Sigmoid colon (tissue), 7 donors: ENCODE results near the gene RANBP2. TPM values are rescaled to one million over a fixed set of nuclear protein-coding genes. Genes with fewer than 3 reads are reported as not detected.

Experiments
- polyA plus RNA-seq, 3 donors: library from polyadenylated mRNA; stranded (reverse); fragments of 200-250 nt; gene quantifications; one replicate each; pipeline ENCODE4 v1.2.3, GENCODE V29; 2013
- small RNA-seq, 3 donors: library from RNA; depleted of rRNA; stranded (forward); fragments of <200 nt; gene quantifications; one replicate each; pipeline ENCODE3, GENCODE V24; 2016
- total RNA-seq, 4 donors: library from RNA; depleted of rRNA; stranded (reverse); fragments of >200 nt; gene quantifications; one replicate each; pipeline ENCODE4 v1.1.0, GENCODE V29; 2016
- donor health status: healthy with polysubstance abuse.
- donor health status: Bipolar disorder and iron deficiency.
- donor health status: healthy.

RANBP2 gene
- total and polyA plus RNA-seq, 7 donors, result 5.3 to 66.5 (median 52.6) TPM

Small RNA genes within 50 kb of the gene (small RNA-seq; reads per million reads assigned to genes)
- gene AC010095.1, result 0 reads per million in 3 donors

Other genes with a start within 250 kb of the RANBP2 start
- 100 to 1,000 TPM in 1 of 4 donors, 10 to 100 TPM in 3; 65.3 to 185 (median 82.1) TPM for gene LIMS1, start 185.0 kb upstream of the RANBP2 start, total RNA-seq
- 10 to 100 TPM; 16.2 to 22.5 (median 17.3) TPM for gene LIMS1, start 185.0 kb upstream of the RANBP2 start, polyA plus RNA-seq
- 1 to 10 TPM; 1.8 to 4.2 (median 3.2) TPM for gene CCDC138, start 67.3 kb downstream of the RANBP2 start, total RNA-seq
- gene CCDC138, start 67.3 kb downstream of the RANBP2 start, polyA plus RNA-seq, result 1 to 10 TPM; 1.8 to 3.5 (median 2.5) TPM